Lung (tissue), 12 donors: ENCODE measurements around the gene ZNF334. TPM values are rescaled to one million over a fixed set of nuclear protein-coding genes. Genes with fewer than 3 reads are reported as not detected.

Experiments
- ATAC-seq: fragments of 200-7000 bp; cut with Tn5 transposase; one replicate; pipeline ENCODE4 v1.9.1; 2020; ENCODE audit warnings: moderate number of reproducible peaks; ENCODE audit not compliant: insufficient read depth, low FRiP score
- DNase-seq, 3 donors: peaks; one replicate each; pipeline ENCODE4 v3.0.0-alpha.2; 2013 to 2017
- H3K27ac ChIP-seq, 2 donors: one replicate each; pipeline ENCODE4 v1.5.1; 2013; ENCODE audit warnings: mild to moderate bottlenecking in 2 of 2, moderate library complexity in 2 of 2, control low read depth in 1 of 2, inconsistent platforms in 1 of 2, low read depth in 1 of 2, low read length in 1 of 2
- H3K27me3 ChIP-seq, 3 donors: one replicate each; pipeline ENCODE4 v1.5.1; 2013; ENCODE audit warnings: low read length in 2 of 3; ENCODE audit not compliant: control insufficient read depth in 3 of 3, insufficient read depth in 3 of 3
- H3K36me3 ChIP-seq, 4 donors: one replicate each; pipeline ENCODE4 v1.5.1; 2013; ENCODE audit warnings: low read length in 4 of 4, mild to moderate bottlenecking in 1 of 4, moderate library complexity in 1 of 4; ENCODE audit not compliant: control insufficient read depth in 4 of 4, insufficient read depth in 4 of 4
- H3K4me1 ChIP-seq, 5 donors: one replicate each; pipeline ENCODE4 v1.5.1; 2013; ENCODE audit warnings: low read length in 5 of 5, mild to moderate bottlenecking in 2 of 5, moderate library complexity in 1 of 5; ENCODE audit not compliant: control insufficient read depth in 5 of 5, insufficient read depth in 5 of 5
- H3K4me3 ChIP-seq: one replicate; pipeline ENCODE4 v1.5.1; 2013; ENCODE audit warnings: mild to moderate bottlenecking, control low read depth, moderate library complexity
- H3K9ac ChIP-seq, 2 donors: one replicate each; pipeline ENCODE4 v1.5.1; 2013; ENCODE audit warnings: low read length in 2 of 2, control low read depth in 1 of 2; ENCODE audit not compliant: insufficient read depth in 1 of 2
- H3K9me3 ChIP-seq, 4 donors: one replicate each; pipeline ENCODE4 v1.5.1; 2013; ENCODE audit warnings: low read length in 3 of 4, mild to moderate bottlenecking in 1 of 4, moderate library complexity in 1 of 4; ENCODE audit not compliant: control insufficient read depth in 4 of 4, insufficient read depth in 3 of 4
- WGBS, 2 donors: extraction: QIAGEN DNeasy Blood & Tissue Kit; methylation state at CpG; one replicate each; pipeline ENCODE4 v1.1.7; 2013; 5-methylcytosine and 5-hydroxymethylcytosine counted together
- polyA plus RNA-seq, 2 donors: library from polyadenylated mRNA; stranded (reverse); fragments of 200-250 nt; gene quantifications; one replicate each; pipeline ENCODE4 v1.2.1, GENCODE V29; 2013
- total RNA-seq, 2 donors: library from RNA; depleted of rRNA in 1 of 2; stranded (reverse); fragments of >200 nt in 1 of 2; gene quantifications; one replicate each; pipeline ENCODE4 v1.2.1, GENCODE V29; 2014 to 2021
- TF ChIP-seq, protein P1 (sequence below): IDR thresholded peaks from 2 replicates; pipeline ENCODE4 v1.5.1; 2012; ENCODE audit warnings: mild to moderate bottlenecking; ENCODE audit errors: control extremely low read depth, extremely low read depth
- donor health status: control.
- donor health status: control.
- donor health status: Bipolar disorder and iron deficiency.
- donor health status: healthy.
- donor health status: DM: yes; HTN: yes; CAD: no.

ZNF334 gene
- total and polyA plus RNA-seq, 4 donors, result 1.4 to 25.3 (median 5.3) TPM

DNA sequence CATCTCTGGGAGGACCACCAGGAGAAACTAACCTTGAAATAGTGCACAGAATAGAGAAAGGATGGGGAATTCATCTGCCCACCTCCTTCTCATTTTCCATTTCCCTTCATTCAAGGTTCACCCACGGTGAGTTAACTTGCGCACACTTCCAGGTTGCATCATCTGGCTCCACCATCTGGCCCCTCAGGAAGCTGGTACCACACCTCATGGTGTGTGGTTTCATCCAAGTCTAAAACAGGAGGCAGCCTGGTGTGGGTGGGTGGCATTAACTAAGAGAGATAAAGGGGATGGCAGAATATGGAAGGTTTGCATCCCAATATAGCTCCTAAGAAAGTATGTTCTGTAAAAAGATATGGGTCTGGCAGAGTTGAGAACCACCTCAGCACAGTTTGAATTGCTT lies 3.8 kb downstream of the ZNF334 start:
- WGBS, 2 donors, result 30 to 72% methylated on average over 2 of the region's 2 CpGs
- ATAC-seq (no peak), DNase-seq (no peak)
- Histone ChIP-seq H3K4me1 (peaks cover 0 to 5% (median 4%) of the 10 kb centered on the region in 5 donors), H3K27ac (no peak overlapping the region), H3K4me3 (no peak overlapping the region), H3K36me3 (peaks cover 0 to 3% (median under 1%) of the 10 kb centered on the region in 4 donors), H3K27me3 (no peaks in the 10 kb centered on the region), H3K9me3 (peaks cover 0 to 1% (median 0%) of the 10 kb centered on the region in 4 donors), H3K9ac (no peak overlapping the region)
- TF ChIP-seq, protein P1, sequence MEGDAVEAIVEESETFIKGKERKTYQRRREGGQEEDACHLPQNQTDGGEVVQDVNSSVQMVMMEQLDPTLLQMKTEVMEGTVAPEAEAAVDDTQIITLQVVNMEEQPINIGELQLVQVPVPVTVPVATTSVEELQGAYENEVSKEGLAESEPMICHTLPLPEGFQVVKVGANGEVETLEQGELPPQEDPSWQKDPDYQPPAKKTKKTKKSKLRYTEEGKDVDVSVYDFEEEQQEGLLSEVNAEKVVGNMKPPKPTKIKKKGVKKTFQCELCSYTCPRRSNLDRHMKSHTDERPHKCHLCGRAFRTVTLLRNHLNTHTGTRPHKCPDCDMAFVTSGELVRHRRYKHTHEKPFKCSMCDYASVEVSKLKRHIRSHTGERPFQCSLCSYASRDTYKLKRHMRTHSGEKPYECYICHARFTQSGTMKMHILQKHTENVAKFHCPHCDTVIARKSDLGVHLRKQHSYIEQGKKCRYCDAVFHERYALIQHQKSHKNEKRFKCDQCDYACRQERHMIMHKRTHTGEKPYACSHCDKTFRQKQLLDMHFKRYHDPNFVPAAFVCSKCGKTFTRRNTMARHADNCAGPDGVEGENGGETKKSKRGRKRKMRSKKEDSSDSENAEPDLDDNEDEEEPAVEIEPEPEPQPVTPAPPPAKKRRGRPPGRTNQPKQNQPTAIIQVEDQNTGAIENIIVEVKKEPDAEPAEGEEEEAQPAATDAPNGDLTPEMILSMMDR, result no peak

DNA sequence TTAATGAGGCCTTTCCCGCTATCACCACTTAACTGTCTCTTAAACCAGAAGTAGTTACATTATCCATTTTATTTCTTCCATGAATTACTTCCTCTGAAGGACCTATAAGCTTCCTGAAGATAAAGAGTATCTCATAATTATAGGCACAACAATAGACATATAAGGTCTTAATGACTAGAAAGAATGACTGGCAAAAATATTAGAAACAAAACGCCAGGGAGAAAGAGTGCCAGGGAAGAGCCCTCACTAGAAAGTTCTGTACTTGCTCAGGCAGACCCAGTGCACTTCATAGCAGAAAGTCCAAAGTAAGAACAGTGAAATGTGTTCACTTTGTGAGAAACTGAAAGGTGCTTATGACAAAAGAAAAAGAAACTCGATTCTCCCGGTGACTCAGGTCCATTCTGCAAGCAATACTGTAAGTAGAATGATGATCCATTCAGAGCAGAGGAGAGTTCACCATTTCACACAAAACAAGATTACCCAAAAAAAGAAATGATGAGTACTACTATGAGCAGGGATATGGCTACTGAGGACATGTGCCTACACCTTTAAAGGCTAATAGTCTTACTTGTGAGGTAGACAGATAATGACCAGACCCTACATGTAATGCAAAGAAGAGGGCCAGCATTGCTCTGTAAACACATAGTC lies 5.5 kb downstream of the ZNF334 start:
- TF ChIP-seq, protein P1, result no peak
- H3K9me3 ChIP-seq, result peaks cover 0 to 12% (median 4%) of the 10 kb centered on the region in 4 donors
- H3K27ac ChIP-seq, result no peak overlapping the region
- peaks cover 0 to 5% (median 4%) of the 10 kb centered on the region in 5 donors for H3K4me1 ChIP-seq
- no peaks in the 10 kb centered on the region for H3K27me3 ChIP-seq
- no peak for DNase-seq
- peaks cover 0 to 17% (median 9%) of the 10 kb centered on the region in 4 donors for H3K36me3 ChIP-seq
- no peak overlapping the region for H3K9ac ChIP-seq
- ATAC-seq, result no peak
- 86% methylated on average over 4 of the region's 4 CpGs for WGBS, 2 donors
- H3K4me3 ChIP-seq, result no peak overlapping the region

DNA sequence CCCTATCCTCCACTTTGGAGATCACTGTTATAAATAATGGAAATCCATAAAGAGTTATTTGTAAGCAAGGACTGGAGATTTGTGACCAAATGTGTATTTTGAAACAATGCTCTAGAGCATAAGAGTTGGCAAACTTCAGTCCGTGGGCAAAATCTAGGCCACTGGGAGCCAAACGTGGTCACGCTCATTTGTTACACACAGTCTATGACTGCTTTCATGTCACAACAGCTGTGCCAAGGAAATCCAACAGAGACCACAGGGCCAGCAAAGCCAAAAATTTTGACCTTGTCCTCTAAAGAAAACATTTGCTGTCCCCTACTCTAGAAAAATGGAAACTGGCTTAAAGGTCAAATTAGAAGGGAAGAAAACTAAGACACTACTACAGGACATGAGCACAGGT lies 7.9 kb downstream of the ZNF334 start:
- 88 to 94% methylated on average over 3 of the region's 3 CpGs for WGBS, 2 donors
- TF ChIP-seq, protein P1, result no peak

More for the DNA sequence above, 7.9 kb downstream of the ZNF334 start:
- no peak overlapping the region for H3K4me3 ChIP-seq
- H3K27me3 ChIP-seq, result no peaks in the 10 kb centered on the region
- no peak for DNase-seq
- H3K36me3 ChIP-seq, result peaks cover 0 to 30% (median 13%) of the 10 kb centered on the region in 4 donors
- peaks cover 8 to 29% (median 21%) of the 10 kb centered on the region in 4 donors for H3K9me3 ChIP-seq
- H3K27ac ChIP-seq, result no peak overlapping the region
- no peaks in the 10 kb centered on the region for H3K4me1 ChIP-seq
- no peak overlapping the region for H3K9ac ChIP-seq
- no peak for ATAC-seq
